Hippocampal formation (tissue), 2 donors: ENCODE measurements around the gene CEP152.

ENCODE experiments used
- DNase-seq, 2 donors: peaks; one replicate each; lab custom pipeline; 2025; lab: John Stamatoyannopoulos, UW

The CEP152 gene

DNA sequence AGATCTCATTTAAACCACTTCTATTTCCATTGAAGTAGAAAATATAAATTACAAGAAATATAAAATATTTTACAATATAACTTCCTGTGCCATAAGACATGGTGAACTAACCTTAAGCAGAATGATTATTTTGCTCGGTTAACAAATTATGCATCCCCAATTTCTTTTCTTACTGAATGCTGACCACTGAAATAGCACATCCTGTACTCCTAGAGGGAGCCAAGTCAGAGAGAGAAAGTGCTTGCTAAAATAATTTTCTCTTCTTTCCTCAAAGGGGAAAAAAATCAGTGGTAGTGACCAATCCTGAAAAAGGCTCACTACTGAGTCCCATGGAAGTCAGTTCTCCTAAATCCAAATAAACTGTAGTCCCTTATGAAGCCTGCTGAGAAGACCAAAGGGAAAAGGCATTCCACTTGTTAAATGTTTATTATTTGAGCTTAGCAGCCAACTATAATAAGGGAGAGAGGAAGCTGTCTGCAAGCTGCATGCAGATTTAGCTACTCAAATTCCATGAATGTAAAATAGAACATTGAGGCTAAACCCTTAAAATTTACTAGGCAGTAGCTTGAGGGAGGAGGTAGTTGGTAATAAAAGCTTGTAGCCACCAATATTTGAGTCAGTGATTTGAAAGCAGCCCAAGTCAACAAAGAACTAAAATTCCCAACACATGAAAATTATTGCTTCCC, 33.1 kb downstream of the CEP152 start:
- DNase-seq = no peak

DNA sequence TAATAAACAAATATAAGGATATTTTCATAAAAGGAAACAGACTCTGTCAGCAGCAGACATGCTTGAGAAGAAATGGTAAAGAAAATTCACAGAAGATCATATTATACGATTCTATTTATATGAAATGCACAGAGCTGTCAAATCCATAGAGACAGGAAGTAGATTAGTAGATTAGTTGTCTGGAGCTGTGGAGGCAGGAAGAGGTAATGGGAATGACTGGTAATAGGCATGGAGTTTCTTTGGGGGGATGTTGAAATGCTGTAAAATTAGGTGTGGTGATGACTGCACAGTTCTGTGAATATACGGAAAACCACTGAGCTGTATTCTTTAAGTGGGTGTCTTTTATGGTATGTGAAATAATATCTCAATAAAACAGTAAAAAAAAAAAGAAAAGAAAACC, 35.3 kb downstream of the CEP152 start:
- DNase-seq = no peak

DNA sequence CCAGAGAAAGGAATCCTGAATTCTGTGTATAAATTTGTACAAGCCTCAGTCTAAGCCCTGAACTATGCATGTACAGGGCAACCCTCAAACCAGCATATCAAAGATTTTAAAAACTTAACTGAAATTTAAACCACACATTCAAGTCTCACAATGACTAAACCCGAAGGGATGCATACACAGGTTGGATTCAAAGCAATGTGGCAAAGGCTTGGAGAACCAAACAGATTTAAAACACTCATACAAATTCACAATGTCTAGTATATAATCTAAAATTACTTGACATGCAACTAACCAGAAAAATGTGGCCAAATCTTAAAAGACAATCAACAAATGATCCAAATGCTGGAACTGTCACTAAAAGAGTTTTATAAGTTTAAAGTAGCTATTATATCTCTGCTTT, 36.4 kb downstream of the CEP152 start:
- DNase-seq = no peak

DNA sequence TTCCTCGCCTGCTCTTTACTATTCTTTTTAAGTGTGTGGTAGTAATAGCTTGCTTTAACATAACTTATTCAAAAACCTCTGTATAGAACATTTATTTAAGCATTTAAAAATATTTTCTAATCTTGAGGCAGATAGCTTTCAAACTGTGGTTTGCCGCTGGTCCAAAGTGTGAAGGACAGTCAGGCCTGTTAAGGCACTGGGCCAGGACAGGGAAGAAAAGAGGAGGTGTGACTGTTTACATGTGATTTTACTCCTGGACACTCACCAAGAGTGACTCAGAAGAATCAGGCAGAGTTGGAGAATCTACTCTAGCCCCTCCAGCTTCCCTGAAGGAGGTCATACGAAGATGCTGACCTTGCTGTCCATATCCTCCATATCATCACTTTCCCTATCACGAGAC, 44.7 kb downstream of the CEP152 start:
- DNase-seq = no peak

DNA sequence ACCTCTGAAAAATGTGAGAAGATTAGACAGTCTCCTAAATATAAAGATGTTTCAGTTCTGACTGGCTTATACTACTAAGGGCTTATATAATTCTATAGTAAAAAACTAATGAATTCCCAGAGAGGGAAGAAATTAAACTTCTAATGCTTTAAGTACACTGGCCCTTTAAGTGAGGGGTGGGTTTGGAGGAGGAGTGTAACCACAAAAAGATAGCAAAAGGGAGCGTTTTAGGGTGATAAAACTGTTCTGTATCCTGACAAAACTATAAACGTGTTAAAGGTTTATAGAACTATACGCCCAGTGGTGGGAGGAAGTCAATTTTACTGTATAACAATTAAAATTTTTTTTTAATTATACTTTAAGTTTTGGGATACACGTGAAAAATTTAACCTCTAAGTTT, 45.8 kb downstream of the CEP152 start:
- no peak for DNase-seq

DNA sequence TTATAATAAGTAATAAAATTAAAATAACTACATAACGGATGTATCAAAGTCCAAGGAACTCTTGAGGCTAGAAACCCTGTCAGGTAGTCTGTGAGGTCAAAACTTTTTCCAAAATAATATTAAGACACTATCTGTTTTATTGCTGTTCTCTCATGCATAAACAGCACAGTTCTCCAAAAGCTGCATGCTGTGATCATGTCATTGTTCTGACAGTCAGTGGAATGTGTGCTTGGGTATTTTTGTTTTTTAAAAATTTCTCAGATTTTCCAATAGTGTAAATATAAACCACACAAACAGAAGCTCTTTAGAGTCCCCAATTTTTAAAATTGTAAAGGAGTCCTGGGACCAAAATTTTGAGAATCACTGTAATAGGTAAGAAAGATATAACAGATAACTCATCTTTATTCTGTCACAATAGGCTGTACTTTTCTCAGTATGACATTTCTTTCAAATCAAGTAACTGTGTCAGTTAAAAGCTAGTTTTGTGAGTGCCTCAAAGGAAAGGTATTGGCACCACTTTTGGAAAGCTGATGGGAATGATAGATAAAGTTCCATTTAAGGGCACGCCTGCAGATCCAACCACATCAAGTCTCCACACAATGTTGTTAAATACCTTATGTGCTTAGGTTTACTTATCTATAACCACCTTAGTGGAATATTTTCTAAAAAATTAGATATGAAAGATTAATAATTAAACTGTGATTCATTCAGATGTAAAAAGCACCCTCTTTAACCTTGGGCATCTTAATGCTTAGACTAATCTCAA, 49.3 kb downstream of the CEP152 start:
- DNase-seq = no peak

DNA sequence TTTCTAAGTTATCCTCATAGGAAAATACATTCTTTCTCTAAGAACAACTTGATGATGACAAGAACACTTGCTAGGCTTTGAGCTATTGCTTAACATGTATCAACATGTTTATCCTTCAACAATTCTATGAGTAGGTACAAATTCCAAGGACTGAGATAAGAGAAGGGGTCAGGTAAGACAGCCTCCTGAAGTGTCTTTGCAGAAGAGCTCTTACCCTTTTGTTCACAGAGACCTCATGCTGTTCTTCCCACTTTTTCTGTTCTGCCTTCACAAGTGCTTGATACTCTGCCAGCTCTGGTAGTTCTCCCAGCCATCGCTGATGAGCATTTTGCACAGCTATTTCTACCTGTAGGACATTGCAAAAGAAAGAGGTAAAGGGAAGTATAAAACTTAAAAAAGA, 50.9 kb downstream of the CEP152 start:
- DNase-seq = no peak

DNA sequence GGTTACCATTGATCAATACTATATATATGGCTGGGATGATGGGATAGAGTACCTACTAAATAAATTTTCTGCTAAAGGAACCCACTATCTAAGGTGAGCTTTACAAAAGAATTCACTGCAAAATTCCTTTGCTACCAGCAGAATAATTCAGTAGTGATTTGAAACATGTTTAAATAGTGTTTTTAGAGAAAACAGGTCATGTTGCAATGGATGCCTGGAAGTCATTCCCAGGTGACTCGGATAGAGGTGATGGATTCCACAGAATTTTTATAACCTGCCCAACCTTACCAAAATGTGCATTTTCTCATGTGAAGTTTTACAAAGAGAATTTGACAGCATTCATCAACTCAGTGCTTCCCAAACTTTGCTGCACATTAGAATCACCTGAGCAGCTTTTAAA, 53.2 kb downstream of the CEP152 start:
- DNase-seq = no peak

DNA sequence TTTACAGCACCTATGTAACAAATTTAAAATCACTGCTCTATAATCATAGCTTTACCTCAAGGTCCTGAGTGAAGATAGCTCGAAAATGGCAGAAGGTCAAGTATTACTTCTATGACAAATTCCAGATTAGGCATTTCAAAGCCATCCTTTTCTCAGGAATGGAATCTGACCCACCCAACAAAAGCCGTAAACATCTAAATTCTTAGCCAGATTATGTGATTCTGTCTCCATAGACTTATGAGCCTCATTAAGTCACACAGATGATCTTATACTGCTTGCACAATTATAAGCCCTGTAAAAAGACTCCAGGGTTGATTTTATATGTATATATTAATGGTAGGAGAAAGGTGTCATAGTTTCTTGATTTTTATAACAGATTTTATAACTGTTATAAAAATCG, 56.9 kb downstream of the CEP152 start:
- DNase-seq = no peak

DNA sequence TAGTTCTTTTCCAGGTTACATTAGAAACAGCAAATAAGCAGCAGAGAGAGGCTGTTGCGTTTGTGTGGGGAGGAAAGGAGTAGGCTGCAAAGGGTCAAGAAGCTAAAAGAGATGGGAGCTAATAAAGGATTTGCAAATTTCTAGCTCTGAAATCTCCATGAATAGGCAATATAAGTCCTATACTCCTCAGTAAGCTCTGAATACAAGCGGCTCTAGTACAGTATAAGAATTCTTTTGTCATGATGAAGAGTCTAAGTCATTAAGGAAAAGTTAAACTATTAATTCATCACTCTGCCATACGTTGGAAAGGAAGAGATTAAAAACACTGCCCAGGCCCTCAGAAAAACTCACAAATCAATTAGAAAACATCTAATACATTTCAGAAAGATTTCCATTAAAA, 59.3 kb downstream of the CEP152 start:
- no peak for DNase-seq

DNA sequence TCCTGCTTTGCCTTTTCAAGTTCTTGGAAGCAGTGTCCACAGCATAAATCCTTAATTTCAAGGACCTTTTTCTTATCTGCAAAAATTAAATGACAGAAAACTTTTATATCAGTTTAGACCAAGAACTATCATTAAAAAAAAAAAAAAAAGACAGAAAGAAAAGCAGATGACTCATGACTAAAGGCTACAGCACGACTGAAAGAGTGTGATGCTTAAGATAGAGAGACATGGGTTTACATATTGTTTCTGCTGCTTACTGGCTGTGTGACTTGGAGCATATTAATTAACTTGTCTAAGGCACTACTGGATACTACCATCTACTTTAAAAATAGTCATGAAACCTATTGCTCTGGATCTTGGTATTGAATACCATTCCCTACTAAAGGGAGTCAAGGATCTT, 62.3 kb downstream of the CEP152 start:
- no peak for DNase-seq

DNA sequence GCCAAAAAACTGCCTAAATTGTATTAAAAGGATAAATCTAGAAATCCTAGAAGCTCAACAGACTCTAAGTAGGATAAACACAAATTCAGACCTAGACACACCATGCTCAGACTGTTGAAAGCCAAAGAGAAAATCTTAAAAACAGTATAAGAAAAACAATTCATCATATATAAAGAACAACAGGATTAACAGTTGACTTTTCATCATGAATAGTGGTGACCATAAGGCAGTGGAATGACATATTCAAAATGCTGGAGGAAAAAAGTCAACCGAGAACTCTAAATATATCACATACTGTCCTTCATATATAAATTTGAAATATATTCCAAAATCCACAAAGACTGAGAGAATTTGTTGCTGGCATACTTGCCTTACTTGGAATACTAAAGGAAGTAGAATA, 77.3 kb downstream of the CEP152 start:
- no peak for DNase-seq

DNA sequence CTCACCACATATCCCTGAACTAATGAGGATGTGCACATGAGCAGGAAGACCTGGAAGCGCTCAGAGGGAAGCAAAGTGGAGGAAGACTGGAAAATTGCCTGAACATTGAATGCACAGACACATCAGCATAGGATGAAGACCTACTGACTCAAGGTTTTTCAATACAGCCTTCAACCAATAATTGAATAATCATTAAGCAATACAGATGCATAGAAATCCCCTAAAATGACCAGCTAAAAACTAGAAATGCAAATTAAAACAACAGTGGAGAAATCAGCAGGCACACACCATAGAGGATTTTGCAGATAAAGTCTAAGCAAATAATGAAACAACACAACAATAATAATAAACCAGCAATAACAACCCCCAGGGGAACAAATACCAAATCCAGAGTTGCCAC, 80.4 kb downstream of the CEP152 start:
- DNase-seq = no peak

DNA sequence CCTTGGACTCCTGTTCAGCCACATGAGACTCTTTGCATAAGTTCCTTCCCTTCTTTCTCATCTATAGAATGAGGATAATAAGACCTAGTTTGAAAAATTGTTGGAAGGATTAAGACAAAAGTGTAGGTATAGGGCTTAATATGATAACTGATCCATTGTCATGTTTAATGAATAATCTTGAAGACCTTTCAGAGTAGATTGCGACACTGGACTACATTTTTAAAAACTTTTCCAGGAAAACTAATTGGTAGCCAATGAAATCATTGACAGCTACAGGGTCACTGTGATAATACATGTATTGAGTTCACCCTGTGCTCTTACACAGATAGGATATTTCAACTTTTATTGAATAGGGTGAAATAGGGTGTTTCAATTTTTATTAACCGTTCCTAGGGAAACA, 86.9 kb downstream of the CEP152 start:
- DNase-seq = no peak

DNA sequence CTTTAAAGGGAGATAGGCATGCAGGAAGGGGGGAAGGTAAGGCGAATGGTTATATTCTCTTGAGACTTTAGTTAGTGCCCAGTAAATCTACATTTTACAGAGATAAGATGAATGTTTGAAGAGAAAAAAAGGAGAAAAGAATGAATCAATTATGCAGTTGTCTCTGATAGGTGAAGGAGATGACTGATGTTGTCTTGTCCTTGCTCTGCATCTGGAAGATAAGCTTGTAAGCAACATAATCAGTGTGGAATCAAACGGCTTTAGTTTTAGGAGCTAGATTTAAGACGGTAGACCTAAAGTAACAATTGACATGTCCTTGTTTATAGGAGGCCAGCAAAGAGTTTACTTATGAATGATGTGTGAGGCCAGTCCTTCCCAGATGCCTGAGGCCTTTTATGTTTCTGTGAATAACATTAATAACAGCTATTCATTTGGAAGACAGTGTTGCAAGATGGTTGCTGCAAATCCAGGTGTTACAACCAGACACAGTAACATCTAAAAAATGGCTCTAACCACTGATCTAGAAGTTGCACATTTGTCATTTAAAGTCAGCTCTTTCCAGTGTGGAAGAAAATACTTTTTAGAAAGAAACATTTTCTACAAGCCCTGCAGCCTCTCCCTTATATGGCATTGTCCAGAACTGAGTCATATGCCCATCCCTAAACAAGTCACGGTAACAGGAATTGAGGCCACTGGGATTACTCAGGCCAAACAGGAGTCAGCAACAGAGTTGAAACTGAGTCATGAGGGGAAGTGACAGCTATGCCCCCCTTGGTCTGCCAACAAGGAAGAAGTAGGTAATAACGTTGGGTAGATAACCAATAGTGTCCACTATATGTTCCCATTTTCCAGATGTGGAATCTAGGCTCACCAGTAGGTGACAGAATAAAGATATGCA, 87.9 kb downstream of the CEP152 start:
- no peak for DNase-seq

DNA sequence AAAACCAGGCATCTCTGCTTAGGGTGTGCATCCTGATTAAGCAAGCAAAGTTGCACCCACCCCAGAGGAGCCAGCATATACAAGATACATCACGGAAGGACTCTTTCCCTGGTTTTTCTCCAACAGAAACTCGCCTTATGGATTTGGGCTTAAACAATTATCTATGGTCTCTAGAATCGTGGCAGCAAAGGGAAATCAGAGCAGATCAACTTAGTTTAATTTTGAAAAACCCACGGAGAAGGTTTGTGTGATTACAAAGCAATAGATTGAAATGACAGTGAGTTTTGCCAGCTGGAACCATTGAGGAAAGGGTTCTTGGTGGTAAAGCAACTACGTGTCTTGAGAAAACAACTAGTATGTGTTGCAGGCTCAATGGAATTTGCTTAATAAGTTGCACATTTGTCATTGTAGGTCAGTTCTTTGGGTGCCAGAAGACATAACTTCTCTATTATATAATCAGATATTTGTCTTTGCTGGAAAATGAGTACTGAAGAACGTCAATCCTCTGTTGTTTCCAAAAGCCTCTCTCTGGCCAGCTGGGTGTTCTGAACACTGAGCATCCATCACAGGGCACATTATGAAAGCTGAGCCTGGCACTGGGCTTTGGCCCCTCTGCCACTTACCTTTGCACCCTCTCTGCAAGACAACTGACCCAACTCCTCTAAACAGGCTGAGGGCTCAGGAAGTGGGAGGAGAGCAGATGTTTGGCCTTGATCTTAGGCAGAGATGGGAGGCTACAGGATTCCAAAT, 89.6 kb downstream of the CEP152 start:
- no peak for DNase-seq

DNA sequence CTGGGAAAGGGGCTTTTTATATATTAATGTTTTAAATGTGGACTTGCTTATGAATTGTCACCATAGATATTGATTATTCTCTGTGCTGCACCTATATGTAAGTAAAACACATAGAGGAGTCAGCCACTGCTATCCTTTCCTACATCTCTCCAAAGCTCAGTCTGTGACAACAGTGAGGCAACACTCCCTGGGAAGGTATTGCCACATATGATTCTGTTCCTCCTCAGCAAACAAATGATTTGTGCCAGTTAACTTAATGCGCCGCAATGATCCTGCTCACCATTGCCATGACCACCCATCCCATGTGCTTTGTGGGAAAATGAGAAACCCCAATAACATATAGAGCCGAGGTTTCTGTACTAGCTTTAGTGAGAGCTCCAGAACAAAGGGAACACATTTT, 90.2 kb downstream of the CEP152 start:
- no peak for DNase-seq

DNA sequence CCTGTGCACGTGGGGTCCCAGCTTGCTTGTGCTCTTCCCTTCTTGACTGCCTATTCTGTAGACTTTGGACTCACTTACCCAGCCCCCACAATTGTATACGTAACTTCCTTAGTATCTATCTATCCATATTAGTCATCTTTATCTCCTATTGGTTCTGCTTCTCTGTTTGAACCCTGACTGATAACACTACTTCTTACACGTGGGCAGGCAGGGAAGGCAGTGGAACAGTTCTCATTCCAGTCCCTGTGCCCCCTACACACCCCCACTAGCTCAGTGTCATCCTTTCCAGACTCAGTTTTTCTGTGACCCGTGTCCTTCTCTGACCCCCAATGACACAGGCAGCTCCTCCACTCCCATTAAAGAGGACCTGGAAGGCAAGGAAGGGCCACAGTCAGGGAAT, 91.2 kb downstream of the CEP152 start:
- DNase-seq = no peak

DNA sequence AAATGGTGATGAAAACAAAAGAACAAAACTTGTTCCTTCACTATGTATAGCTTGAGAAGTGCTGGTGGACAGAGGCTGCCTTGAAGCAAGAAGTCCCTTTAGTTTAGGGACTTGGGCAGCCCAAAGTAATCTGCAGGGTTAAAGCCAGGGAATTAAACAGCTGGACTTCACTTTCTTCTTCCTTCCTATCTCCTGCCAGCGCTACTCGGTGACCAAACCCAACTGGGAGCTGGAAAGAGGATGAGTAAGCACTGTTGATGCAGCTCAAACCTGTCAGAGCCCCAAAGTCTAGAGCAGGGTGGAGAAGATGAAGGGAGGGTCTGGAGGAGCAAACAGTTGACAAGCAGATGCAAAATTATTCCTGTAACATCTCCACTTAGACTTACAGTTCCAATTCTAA, 92.2 kb downstream of the CEP152 start:
- DNase-seq = no peak

DNA sequence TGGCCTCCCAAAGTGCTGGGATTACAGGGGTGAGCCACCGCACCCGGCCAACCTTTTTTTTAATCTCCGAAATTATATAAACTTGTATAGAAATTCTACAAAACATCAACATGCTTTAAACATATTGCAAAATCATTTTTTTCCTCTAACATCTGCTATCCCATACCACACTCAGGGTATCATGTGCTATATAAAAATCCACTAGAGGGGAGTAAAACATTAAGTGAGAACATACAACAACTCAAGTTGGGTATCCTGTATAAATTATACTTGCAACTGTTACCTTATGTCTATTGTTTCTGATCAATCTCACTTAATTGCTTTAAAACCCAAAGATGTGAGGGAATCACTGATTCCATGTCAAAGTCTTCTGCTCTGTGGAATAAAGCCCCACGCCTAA, 93.4 kb downstream of the CEP152 start:
- DNase-seq = no peak

DNA sequence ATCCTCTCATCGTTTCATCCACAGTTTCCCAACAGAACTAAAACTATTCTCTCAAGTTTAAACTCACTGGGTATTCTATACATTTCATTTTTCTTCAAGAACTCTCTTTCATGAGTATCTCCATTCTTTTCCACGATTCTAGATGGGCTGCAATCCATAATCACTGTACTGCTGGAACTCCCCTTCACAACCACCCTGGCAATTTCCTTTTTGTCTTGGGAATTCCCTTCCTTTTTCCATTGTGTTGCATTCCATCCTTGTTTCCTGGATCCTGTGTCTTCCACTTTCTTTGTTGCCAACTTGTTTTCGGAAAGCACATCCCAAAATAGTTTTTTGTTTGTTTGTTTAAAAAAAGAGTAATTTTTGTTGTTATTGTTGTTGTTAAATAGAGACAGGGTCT, 98.3 kb downstream of the CEP152 start:
- DNase-seq = no peak

DNA sequence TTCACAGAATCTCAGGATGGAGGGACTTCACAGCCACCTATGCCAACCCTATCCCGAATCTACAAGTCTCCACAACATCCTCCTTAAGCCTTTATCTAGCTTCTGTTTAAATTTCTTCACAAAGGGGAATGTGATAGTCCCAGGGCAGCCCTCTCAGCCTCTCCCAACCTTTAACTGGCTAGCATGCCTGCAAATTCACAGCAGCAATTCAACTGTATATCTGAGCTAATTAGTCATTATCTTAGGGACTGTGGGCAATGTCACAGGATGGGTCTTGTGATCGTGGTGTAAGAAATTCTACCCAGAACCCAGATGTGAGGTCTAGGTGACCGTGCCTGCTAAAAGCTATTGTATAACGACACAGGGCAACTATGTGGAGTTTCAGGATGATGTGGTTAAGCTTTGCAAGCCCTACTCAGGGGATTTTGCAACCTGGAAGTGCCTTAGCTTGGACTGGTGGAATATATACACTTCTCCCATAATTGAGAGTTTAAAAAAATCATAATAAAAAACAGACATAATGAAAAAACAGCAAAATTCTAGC, 99.8 kb downstream of the CEP152 start:
- no peak for DNase-seq
